ENCODE results near the gene MAD1L1. TPM values are rescaled to one million over a fixed set of nuclear protein-coding genes. Genes with fewer than 3 reads are reported as not detected.

MAD1L1 gene
- total and polyA plus RNA-seq, 2 of the 8 experiments (the other 6 are each of a cell fraction or from before 2014, with no cell fraction given), result 40.4 to 44.6 TPM

DNA sequence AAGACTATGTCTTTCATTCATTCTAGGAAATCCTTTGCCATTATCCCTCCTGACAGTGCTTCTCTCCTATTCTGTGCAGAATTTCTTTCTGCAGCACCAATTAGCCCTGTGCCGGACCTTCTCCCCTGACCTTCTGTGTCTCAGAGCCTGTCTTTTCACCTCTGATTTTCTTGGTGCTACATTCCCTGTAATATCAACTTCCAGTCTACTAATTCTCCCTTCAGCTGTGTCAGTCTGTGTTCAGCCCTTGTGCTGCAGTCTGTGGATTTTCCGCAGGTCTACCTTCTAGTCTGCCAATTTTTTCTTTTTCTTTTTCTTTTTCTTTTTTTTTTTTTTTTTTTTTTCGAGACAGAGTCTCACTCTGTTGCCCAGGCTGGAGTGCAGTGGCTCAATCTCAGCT lies 446.9 kb downstream of the MAD1L1 start:
- Histone ChIP-seq H3K9me3 (ENCODE audit: insufficient read depth in 2 of 2, low read depth in 1 of 2, low read length in 1 of 2) (peaks cover 5 to 7% of the 10 kb centered on the region in 2 experiments; a peak in 2 of 4 replicates), H3K36me3 (ENCODE audit: control insufficient read depth in 2 of 4, insufficient read depth in 4 of 4, low read length in 3 of 4) (no peaks in the 10 kb centered on the region), H3K4me2 (ENCODE audit: insufficient read depth in 1 of 2, low read depth in 2 of 2, low read length in 2 of 2) (no peak overlapping the region), H3K4ac (replicated peaks; ENCODE audit: insufficient read length, low read depth, low read length) (no peak overlapping the region), H3K9ac (replicated peaks in 1 of 4; ENCODE audit: extremely low read depth in 1 of 4, low read depth in 3 of 4, low read length in 3 of 4) (no peak overlapping the region), H2BK5ac (ENCODE audit: low read depth, low read length) (no peak overlapping the region), H2BK12ac (ENCODE audit: low read depth, low read length) (no peak overlapping the region), H3K27me3 (replicated peaks in 1 of 4; ENCODE audit: control insufficient read depth in 3 of 4, extremely low read depth in 1 of 4, insufficient read depth in 3 of 4, low read length in 3 of 4) (no peaks in the 10 kb centered on the region), H3K4me1 (replicated peaks in 1 of 4; ENCODE audit: control insufficient read depth in 3 of 4, insufficient read depth in 4 of 4, low read length in 3 of 4) (no peaks in the 10 kb centered on the region), H2BK20ac (ENCODE audit: low read length) (no peak overlapping the region), H4K5ac (ENCODE audit: insufficient read length, low read depth, low read length) (no peak overlapping the region), H2BK120ac (replicated peaks; ENCODE audit: low read depth, low read length) (no peak overlapping the region), H3K79me2 (ENCODE audit: control insufficient read depth in 1 of 2, insufficient read depth in 2 of 2, low read length in 2 of 2) (no peaks in the 10 kb centered on the region), H3K14ac (ENCODE audit: insufficient read length) (no peak overlapping the region), H2BK15ac (ENCODE audit: low read length) (no peak overlapping the region), H4K20me1 (replicated peaks in 1 of 2; ENCODE audit: control insufficient read depth in 1 of 2, insufficient read depth in 2 of 2, low read length in 2 of 2) (no peaks in the 10 kb centered on the region), H3K23me2 (ENCODE audit: low read depth, low read length) (no peaks in the 10 kb centered on the region), H2AFZ (ENCODE audit: low read length) (no peak overlapping the region), H4K8ac (ENCODE audit: extremely low read depth, insufficient read depth, low read length) (no peak overlapping the region), H4K91ac (replicated peaks; ENCODE audit: insufficient read length, low read length) (no peak overlapping the region), H3K79me1 (ENCODE audit: low read depth, low read length) (no peaks in the 10 kb centered on the region), H3K18ac (ENCODE audit: extremely low read depth, low read length) (no peak overlapping the region), H3K27ac (ENCODE audit: low read depth, low read length) (no peak overlapping the region), H3K4me3 (ENCODE audit: extremely low read depth in 1 of 4, insufficient read depth in 2 of 4, low read depth in 3 of 4, low read length in 4 of 4) (no peak overlapping the region), H3K56ac (replicated peaks; ENCODE audit: insufficient read length, low read depth, low read length) (no peak overlapping the region), H2AK5ac (ENCODE audit: low read depth, low read length) (no peak overlapping the region), H3K23ac (ENCODE audit: insufficient read length) (no peak overlapping the region)
- DNase-seq (ENCODE audit: low read depth in 1 of 2, low spot score in 2 of 2) (no peak), FAIRE-seq (no peak)
- ChIA-PET CTCF (ENCODE audit: partially characterized antibody) (interaction anchor here (1.3 to 1.9 kb wide), 2 partner anchors 19 to 169 kb away, joined by 4 read pairs; no protein-coding TSS in a partner anchor), POLR2A (ENCODE audit: partially characterized antibody) (no interaction called here)
- WGBS, 2 experiments (ENCODE audit: extremely low coverage in 1 of 2, insufficient coverage in 1 of 2, insufficient read length in 1 of 2, insufficient replicate concordance in 2 of 2, low coverage in 1 of 2, low lambda C conversion rate in 2 of 2, missing lambda C conversion rate in 1 of 2), result 83% methylated on average over 3 of the region's 3 CpGs; no CpG with 5 or more reads in 1 of the 2 experiments
- TF ChIP-seq GTF2F1 (IDR thresholded peaks at IDR 0.05; ENCODE audit: borderline replicate concordance, low read depth, low read length) (no peak), RNF2 (IDR thresholded peaks at IDR 0.05; ENCODE audit: borderline replicate concordance, low read depth, low read length, missing control alignments, poor library complexity, severe bottlenecking) (no peak), POLR2AphosphoS5 (IDR thresholded peaks at IDR 0.05; ENCODE audit: low read depth, low read length) (no peak), ZNF274 (IDR thresholded peaks at IDR 0.05; ENCODE audit: borderline replicate concordance, extremely low read depth, low read length) (no peak), SRF (IDR thresholded peaks at IDR 0.05; ENCODE audit: low read depth, low read length) (no peak), CBX8 (IDR thresholded peaks at IDR 0.05; ENCODE audit: borderline replicate concordance, low read depth, low read length) (no peak), RAD21 (IDR thresholded peaks at IDR 0.05 in 1 of 2, conservative IDR thresholded peaks at IDR 0.05 in 1 of 2; ENCODE audit: low read depth in 2 of 2, low read length in 2 of 2) (no peak), GABPA (IDR thresholded peaks at IDR 0.05; ENCODE audit: borderline replicate concordance, insufficient read depth, low read length) (no peak), E2F6 (IDR thresholded peaks at IDR 0.05) (no peak)
- TF ChIP-seq, protein P1, sequence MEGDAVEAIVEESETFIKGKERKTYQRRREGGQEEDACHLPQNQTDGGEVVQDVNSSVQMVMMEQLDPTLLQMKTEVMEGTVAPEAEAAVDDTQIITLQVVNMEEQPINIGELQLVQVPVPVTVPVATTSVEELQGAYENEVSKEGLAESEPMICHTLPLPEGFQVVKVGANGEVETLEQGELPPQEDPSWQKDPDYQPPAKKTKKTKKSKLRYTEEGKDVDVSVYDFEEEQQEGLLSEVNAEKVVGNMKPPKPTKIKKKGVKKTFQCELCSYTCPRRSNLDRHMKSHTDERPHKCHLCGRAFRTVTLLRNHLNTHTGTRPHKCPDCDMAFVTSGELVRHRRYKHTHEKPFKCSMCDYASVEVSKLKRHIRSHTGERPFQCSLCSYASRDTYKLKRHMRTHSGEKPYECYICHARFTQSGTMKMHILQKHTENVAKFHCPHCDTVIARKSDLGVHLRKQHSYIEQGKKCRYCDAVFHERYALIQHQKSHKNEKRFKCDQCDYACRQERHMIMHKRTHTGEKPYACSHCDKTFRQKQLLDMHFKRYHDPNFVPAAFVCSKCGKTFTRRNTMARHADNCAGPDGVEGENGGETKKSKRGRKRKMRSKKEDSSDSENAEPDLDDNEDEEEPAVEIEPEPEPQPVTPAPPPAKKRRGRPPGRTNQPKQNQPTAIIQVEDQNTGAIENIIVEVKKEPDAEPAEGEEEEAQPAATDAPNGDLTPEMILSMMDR (IDR thresholded peaks at IDR 0.05; ENCODE audit: control extremely low read depth in 1 of 3, insufficient read depth in 1 of 3, low read depth in 1 of 3, low read length in 3 of 3), result no peak
